Ureter (tissue), 1 donor: ENCODE results near the gene MED17. TPM values are rescaled to one million over a fixed set of nuclear protein-coding genes. Genes with fewer than 3 reads are reported as not detected.
"Not testable (repeated sequence)": the region's sequence is repeated elsewhere in the genome, so short reads cannot be mapped to it uniquely, and the experiment has no call there.

ENCODE experiments used
- DNase-seq: peaks from one replicate; pipeline ENCODE4 v3.0.0-alpha.2; 2020; ENCODE audit warnings: low spot score
- total RNA-seq: library from RNA; stranded (reverse); gene quantifications from one replicate; pipeline ENCODE4 v1.2.4, GENCODE V29; 2023
- donor health status: DM: yes; HTN: yes; CAD: no.

Gene MED17
- 35.5 TPM for total RNA-seq

- peak; percentile 93 for DNase-seq
Measured at GRCh38 chr11:93784145-93784934, at the start of gene MED17. TSS of gene MED17 (plus strand) at chr11:93784282. CDS start at chr11:93784514, 232 bp downstream.

GRCh38 chr11:93734427-93735222 lies 49.5 kb upstream of the MED17 start:
- no peak for DNase-seq

- no peak for DNase-seq
Measured at GRCh38 chr11:93735627-93736026, 48.5 kb upstream of the MED17 start.

- DNase-seq = no peak
Measured at GRCh38 chr11:93736129-93736528, 48.0 kb upstream of the MED17 start.

GRCh38 chr11:93737904-93738612 lies 46.0 kb upstream of the MED17 start:
- no peak for DNase-seq

DNA sequence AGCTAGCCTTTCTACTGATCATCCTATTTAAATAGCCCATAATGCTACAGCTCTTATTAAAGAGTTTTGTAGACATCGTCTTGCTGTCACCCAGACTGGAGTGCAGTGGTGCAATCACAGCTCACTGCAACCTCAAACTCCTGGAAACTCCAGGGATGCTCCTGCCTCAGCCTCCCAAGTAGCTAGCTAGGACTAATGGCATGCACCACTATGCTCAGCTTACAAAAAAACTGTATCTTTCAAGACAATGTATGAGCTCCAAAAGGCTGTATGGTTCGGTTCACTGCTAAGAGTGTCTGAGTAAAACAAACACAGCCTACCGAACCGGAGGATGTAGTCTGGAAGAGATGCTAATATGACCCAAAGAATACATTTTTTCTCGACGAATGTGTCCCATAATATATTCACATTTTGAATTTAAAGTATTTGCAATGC lies 45.4 kb upstream of the MED17 start:
- DNase-seq = no peak

DNA sequence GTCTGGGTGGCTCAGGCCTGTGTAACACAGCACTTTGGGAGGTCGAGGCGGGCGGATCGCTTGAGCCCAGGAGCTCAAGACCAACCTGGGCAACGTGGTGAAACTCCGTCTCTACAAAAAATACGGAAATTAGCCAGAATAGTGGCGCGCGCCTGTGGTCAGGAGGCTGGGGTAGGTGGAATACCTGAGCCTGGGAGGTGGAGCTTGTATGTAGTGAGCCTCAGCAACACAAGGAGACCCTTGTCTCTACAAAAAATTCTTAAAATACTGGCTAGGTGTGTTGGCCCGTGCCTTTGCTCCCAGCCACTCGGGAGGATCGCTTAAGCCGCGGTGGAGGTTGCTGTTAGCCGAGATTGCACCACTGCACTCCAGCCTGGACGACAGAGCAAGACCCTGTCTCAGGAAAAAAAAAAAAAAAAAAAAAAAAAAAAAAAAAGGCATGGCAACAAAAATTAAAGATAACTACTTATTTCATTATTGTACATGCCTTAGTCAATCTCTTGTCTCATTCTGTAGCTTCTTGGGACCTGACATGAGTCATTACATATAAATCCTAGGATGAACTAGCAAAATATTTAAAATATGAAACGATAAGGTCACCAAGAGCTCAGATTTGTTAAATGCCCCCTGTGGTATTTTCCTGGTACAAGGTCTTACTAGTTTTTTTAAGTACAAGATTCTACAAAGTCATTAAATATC lies 43.9 kb upstream of the MED17 start:
- DNase-seq = no peak

DNA sequence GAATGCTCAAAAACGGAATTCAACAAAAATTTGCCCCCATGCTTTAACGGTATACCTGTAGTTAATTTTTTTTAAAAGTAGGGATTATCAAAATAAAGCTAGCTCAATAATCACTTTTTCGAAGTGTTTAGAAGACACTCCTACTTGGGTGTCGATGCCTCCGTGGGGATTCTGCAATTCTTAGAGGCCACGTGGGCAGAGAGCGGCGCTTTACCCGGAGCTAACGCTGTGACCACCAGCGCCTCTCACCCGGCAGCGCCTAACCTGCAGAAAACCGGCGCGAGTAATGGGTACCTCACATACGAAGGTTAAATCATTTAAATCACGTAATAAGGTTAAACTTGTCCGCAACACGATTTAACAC lies 43.4 kb upstream of the MED17 start:
- DNase-seq = peak; percentile 58

- peak; percentile 99 for DNase-seq
Measured at GRCh38 chr11:93741094-93741881, 42.8 kb upstream of the MED17 start, which contains the start of the genes C11orf54 and TAF1D. TSS of gene C11orf54 (plus strand) at chr11:93741672. CDS start at chr11:93747394, 5,722 bp downstream. TSS of gene TAF1D (minus strand) at chr11:93741495. CDS start at chr11:93739304, 2,191 bp downstream.

- DNase-seq = peak; percentile 67
Measured at GRCh38 chr11:93741882-93742226, 42.2 kb upstream of the MED17 start.

DNA sequence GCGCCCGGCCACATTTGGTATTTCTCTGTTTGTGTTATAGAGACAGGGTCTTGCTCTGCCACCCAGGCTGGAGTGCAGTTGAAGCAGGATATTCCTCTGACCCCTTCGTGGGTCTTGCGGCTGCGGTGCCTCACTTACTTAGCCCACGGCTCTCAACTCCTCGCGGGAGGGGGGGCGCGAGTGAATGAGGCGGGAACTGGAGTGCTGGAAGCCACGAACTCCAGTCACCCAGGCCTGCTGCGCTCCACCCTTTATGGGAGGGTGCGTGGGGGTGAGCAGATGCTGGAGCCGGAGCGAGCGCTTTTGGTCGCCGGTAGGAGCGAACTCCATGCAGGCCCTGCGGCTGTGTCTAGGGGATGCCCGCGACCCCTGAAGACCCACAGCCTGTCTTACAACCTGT lies 40.8 kb upstream of the MED17 start:
- DNase-seq = no peak

- no peak for DNase-seq
Measured at GRCh38 chr11:93744669-93745004, 39.4 kb upstream of the MED17 start.

DNA sequence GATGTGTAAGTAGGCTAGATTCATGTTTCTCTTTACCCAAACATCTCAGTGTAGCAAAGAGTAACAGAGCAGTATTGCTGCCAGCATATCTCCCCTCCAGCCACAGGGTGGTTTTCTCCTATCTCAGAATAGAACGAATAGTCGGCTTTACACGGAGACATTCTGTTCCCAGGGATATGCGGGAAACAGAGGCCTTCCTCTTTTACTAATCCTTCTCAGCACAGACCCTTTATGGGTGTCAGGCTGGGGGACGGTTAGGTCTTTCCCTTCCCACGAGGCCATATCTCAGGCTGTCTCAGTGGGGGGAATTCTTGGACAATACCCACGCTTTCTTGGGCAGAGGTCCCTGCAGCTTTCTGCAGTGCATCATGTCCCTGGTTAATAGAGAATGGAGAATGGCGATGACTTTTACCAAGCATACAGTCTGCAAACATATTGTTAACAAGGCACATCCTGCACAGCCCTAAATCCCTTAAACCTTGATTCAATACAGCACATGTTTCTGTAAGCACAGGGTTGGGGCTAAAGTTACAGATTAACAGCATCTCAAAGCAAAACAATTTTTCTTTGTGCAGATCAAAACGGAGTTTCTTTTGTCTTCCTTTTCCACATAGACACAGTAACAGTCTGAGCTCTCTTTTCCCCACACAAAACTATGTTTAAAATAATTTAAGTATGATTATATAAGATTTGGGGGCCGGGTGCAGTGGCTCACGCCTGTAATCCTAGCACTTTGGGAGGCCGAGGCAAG lies 38.9 kb upstream of the MED17 start:
- not testable (repeated sequence) for DNase-seq

DNA sequence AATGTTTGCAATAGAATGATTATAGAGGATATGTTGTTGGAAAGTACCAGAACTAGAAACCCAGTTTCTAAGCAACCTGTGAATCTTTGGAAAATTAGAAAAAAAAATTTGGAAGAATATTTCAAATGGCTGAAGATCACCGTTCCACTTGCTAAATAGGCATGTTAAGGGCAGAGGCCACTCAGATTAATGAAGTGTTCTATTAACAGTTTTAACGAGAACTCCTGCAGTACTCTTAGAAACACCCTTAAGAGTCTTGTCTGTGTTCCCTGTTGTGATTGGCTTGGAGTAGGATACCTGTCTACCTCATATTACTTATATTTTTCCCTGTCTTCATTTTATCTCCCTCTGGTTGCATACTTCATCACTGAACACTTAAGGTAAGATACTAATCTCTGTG lies 38.0 kb upstream of the MED17 start:
- no peak for DNase-seq

- no peak for DNase-seq
Measured at GRCh38 chr11:93747122-93747521, 37.0 kb upstream of the MED17 start.

DNA sequence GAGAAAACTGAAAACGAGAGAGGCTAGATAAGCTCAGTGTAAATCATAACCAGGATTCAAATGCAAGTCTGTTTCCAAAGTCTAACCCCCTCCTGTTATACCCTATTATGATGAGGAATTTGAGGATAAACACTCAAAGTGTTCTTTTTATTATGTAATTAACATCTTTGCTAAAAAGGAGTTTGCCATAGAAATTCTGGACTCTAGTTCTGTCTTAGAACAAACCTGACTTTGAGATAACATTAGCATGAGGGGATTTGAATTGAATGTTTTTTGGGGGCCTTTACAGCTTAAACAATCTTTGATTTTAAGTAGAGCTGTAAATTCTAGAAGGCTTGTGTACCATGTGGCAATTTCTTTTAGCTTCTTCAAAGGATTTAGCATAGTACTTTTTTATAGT lies 33.1 kb upstream of the MED17 start:
- no peak for DNase-seq

DNA sequence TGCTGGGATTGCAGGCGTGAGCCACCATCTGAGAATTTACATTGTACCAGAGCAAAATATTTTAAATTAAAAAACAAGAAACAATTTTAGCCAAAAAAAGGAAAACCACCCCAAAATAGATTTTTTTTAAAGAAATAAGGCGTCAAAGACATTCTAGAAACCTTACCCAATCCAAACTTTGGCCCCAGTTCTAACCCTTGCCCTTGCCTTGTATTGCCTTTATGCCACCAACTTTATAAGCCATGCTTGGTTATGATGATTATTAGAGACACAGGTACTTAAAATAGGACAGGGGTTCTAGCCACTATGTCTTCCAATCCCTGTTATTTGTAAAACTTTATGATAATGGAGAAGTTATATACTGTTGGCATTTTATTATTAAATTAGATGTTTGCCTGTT lies 30.8 kb upstream of the MED17 start:
- DNase-seq = no peak

DNA sequence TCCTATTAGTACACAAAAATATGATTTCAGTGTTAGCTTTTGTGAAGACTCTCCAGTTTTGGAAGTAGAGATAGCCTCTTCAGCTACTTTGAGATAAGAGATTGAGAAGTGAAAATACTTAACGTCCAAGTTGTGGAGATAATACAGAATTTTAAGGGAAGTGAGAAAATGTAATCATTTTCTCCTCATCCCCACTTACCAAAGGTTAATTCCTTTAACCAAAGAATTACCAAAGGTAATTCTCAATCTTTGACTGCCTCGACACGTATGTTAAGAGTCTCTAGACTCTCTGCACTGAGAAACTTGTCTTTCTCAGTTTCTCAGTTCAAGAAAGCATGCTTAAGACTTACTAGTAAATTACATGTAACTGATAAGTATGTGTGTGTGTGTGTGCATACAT lies 27.3 kb upstream of the MED17 start:
- DNase-seq = no peak

GRCh38 chr11:93757301-93757700 lies 26.8 kb upstream of the MED17 start:
- no peak for DNase-seq
